Measurements from ENCODE around the gene QSER1. TPM values are rescaled to one million over a fixed set of nuclear protein-coding genes. Genes with fewer than 3 reads are reported as not detected.

The QSER1 gene
- 15.3 and 24.5 TPM in 2 replicates for total RNA-seq

GRCh38 chr11:32892355-32893092 is at the start of gene QSER1:
QSER1 (plus strand) TSS chr11:32892811; CDS start chr11:32893126, 315 bp downstream.

DNA sequence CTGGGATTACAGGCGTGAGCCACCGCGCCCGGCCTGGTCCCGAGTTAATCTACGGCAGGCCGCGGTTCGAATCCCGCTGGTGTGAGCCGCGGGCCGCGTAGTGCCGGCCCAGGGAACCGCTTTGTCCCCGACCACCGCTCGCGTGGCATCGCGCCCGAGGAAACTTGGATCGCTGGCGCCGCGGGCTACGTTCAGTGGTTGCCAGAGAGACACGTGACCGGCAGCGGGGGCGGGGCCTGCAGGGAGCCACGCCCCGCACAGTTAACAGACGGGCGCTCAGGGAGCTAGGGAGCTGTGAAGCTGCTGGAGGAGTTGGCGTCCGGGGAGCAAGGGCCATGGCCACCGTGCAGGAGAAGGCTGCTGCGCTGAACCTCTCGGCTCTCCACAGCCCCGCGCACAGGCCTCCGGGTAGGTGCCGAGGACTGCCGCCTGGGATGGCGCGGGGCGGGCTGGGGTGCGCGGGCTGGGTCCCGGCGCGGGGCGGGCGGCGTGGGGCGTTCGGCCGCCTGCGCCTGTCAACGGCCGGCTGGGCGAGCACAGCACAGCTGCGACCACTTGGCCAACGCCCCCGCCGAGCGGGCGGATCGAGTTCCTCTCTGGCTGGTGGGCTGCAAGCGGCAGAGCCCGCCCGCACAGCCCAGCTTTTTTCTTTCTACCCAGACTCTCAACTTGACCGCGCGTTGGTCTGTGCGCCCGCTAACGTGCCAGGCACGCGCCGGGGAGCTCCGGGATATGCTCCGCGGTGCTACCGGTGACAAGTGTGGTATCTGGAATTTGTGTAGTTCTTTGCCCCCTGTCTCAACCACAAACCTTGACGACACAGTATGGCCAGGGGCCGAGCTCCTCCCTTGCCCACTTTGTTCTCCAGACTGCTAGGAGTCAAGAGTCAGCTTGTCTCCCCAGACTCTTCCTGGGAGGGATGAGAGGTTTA is 123.3 kb downstream of the QSER1 start, which contains the start of gene DEPDC7:
TSS of gene DEPDC7 (plus strand) at position 258 of the 931 bp plus-strand sequence. CDS start at position 336, 78 bp downstream.

Small RNA genes within 50 kb of the gene (small RNA-seq; reads per million reads assigned to genes)
- gene RF00019 (ENCODE audit: low replicate concordance), result not detected

Other genes starting within 250 kb of the QSER1 start
- gene CCDC73, start 98.1 kb upstream of the QSER1 start, total RNA-seq, result not detected in 2 replicates
- under 0.01 TPM in 1 of 2 replicates, not detected in the other for gene PRRG4, start 62.9 kb upstream of the QSER1 start, total RNA-seq
- 2.6 and 16.8 TPM in 2 replicates for gene DEPDC7, start 123.1 kb downstream of the QSER1 start, total RNA-seq
- 24.9 and 41.2 TPM in 2 replicates for gene TCP11L1, start 146.8 kb downstream of the QSER1 start, total RNA-seq